Caco-2 (cell line): ENCODE data around the gene FPGS. TPM values are rescaled to one million over a fixed set of nuclear protein-coding genes. Genes with fewer than 3 reads are reported as not detected.
A peak's percentile ranks its signal among the peaks of the same experiment; 100 is the strongest.

ENCODE experiments used
- BruUV-seq: library from RNA; stranded (reverse); fragments of 400-500 nt; replicated peaks from 2 replicates; lab custom pipeline; 2021; lab: Mats Ljungman, UMichigan
- CTCF ChIA-PET: fragments of 300-600 bp; sonication (Branson Sonifier 250); formaldehyde crosslinking; loops from one replicate; lab custom pipeline; 2022; ENCODE audit warnings: antibody characterized with exemption; lab: Charles Lee
- POLR2A ChIA-PET: fragments of 300-600 bp; sonication (Branson Sonifier 250); formaldehyde crosslinking; loops from one replicate; lab custom pipeline; 2022; ENCODE audit warnings: antibody characterized with exemption; lab: Charles Lee
- DNase-seq, 2 experiments: peaks; one replicate each; pipeline versions ENCODE4 v3.0.0 to v3.0.0-alpha.2; 2020 to 2022
- H3K27me3 ChIP-seq: replicated peaks from 2 replicates; pipeline ENCODE4 v1.6.0; 2011; ENCODE audit warnings: low read length; ENCODE audit not compliant: control insufficient read depth, insufficient read depth
- H3K36me3 ChIP-seq: 2 replicates; pipeline ENCODE4 v1.5.1; 2011; ENCODE audit warnings: low read length; ENCODE audit not compliant: control insufficient read depth, insufficient read depth
- H3K4me1 ChIP-seq: fragments of 250-450 bp; sonication (Bioruptor Pico); 2 replicates; pipeline ENCODE4 v1.5.1; 2020; ENCODE audit warnings: mild to moderate bottlenecking
- H3K4me3 ChIP-seq: 2 replicates; pipeline ENCODE4 v1.5.1; 2011; ENCODE audit warnings: low read depth, mild to moderate bottlenecking, control low read depth, low read length
- H3K9me3 ChIP-seq: fragments of 250-450 bp; sonication (Bioruptor Pico); 2 replicates; pipeline ENCODE4 v1.5.1; 2020; ENCODE audit warnings: mild to moderate bottlenecking, moderate library complexity
- H3K27ac Mint-ChIP-seq: one replicate; pipeline ENCODE4 v1.8.0; 2022; ENCODE audit warnings: mixed read lengths; ENCODE audit not compliant: unreplicated experiment
- H3K27me3 Mint-ChIP-seq: one replicate; pipeline ENCODE4 v1.8.0; 2022; ENCODE audit warnings: mixed read lengths; ENCODE audit not compliant: insufficient read depth, unreplicated experiment
- H3K36me3 Mint-ChIP-seq: one replicate; pipeline ENCODE4 v1.8.0; 2022; ENCODE audit warnings: mild to moderate bottlenecking, mixed read lengths; ENCODE audit not compliant: insufficient read depth, unreplicated experiment
- H3K4me1 Mint-ChIP-seq: one replicate; pipeline ENCODE4 v1.8.0; 2022; ENCODE audit warnings: low read depth, mixed read lengths; ENCODE audit not compliant: unreplicated experiment
- H3K4me3 Mint-ChIP-seq: one replicate; pipeline ENCODE4 v1.8.0; 2022; ENCODE audit warnings: mild to moderate bottlenecking, moderate library complexity, mixed read lengths; ENCODE audit not compliant: unreplicated experiment
- H3K9me3 Mint-ChIP-seq: one replicate; pipeline ENCODE4 v1.8.0; 2022; ENCODE audit warnings: mixed read lengths; ENCODE audit not compliant: unreplicated experiment
- CTCF ChIP-seq, 2 experiments: fragments of 200-600 bp in 1 of 2; IDR thresholded peaks; 1 replicate in 1 of 2; 2 replicates in 1 of 2; pipeline versions ENCODE4 v1.5.1 to v1.8.0; 2011 to 2022; ENCODE audit warnings: antibody characterized with exemption in 1 of 2, control low read depth in 1 of 2, inconsistent platforms in 1 of 2, low read depth in 1 of 2, low read length in 1 of 2, mild to moderate bottlenecking in 1 of 2, moderate library complexity in 1 of 2; ENCODE audit not compliant: insufficient read depth in 1 of 2, severe bottlenecking in 1 of 2, unreplicated experiment in 1 of 2
- intact Hi-C: fragments of 100-400 bp; cut with micrococcal nuclease; formaldehyde crosslinking; loops from one replicate; pipeline ENCODE4 v1.10.0; 2022; ENCODE audit not compliant: unreplicated experiment
- total RNA-seq: library from RNA; stranded (reverse); gene quantifications from 2 replicates; pipeline ENCODE4 v1.2.3, GENCODE V29; 2022

FPGS gene
- total RNA-seq, 1 experiment from 2014 or later = 54.4 TPM

GRCh38 chr9:127786773-127787104 lies 15.9 kb upstream of the FPGS start:
- Mint-ChIP-seq H3K36me3 (peaks cover 61% of the 10 kb centered on the region), H3K4me1 (no peaks in the 10 kb centered on the region), H3K27me3 (no peaks in the 10 kb centered on the region), H3K27ac (peak overlapping the region; percentile 90), H3K9me3 (no peaks in the 10 kb centered on the region), H3K4me3 (peak overlapping the region; percentile 98)
- TF ChIP-seq CTCF (IDR thresholded peaks at IDR 0.05; ENCODE audit: insufficient read depth in 1 of 2, low read depth in 1 of 2, low read length in 1 of 2, severe bottlenecking in 1 of 2, unreplicated experiment in 1 of 2) = peak in 1 of 2 experiments; percentile 11
- ChIA-PET CTCF (no interaction called here), POLR2A (no interaction called here)
- intact Hi-C loops = loop anchor here (1.0 to 10.0 kb wide), 3 partner anchors 84 to 282 kb away; partner anchors contain the start of gene ST6GALNAC4
- peak overlapping the region; percentile 94 for H3K4me3 ChIP-seq
- H3K9me3 ChIP-seq = no peaks in the 10 kb centered on the region
- H3K4me1 ChIP-seq = no peaks in the 10 kb centered on the region
- H3K27me3 ChIP-seq = no peaks in the 10 kb centered on the region
- BruUV-seq = no TSS peak
- no peak for DNase-seq
- peaks cover 8% of the 10 kb centered on the region for H3K36me3 ChIP-seq

GRCh38 chr9:127788337-127789011 lies 14.2 kb upstream of the FPGS start:
- Histone ChIP-seq H3K4me1 (no peaks in the 10 kb centered on the region), H3K9me3 (no peaks in the 10 kb centered on the region), H3K36me3 (peaks cover 9% of the 10 kb centered on the region), H3K27me3 (no peaks in the 10 kb centered on the region), H3K4me3 (no peak overlapping the region)
- ChIA-PET POLR2A (no interaction called here), CTCF (no interaction called here)
- Mint-ChIP-seq H3K4me3 (no peak overlapping the region), H3K4me1 (no peaks in the 10 kb centered on the region), H3K27me3 (no peaks in the 10 kb centered on the region), H3K9me3 (no peaks in the 10 kb centered on the region), H3K36me3 (peaks cover 78% of the 10 kb centered on the region), H3K27ac (no peak overlapping the region)
- DNase-seq = no peak
- intact Hi-C loops = loop anchor here (5.0 to 10.0 kb wide), 2 partner anchors 129 to 284 kb away; partner anchors contain the start of gene ST6GALNAC4
- TF ChIP-seq CTCF (IDR thresholded peaks at IDR 0.05; ENCODE audit: insufficient read depth in 1 of 2, low read depth in 1 of 2, low read length in 1 of 2, severe bottlenecking in 1 of 2, unreplicated experiment in 1 of 2) = no peak
- BruUV-seq = no TSS peak

- H3K4me1 Mint-ChIP-seq = no peaks in the 10 kb centered on the region
- BruUV-seq = no TSS peak
- no peaks in the 10 kb centered on the region for H3K9me3 Mint-ChIP-seq
- Histone ChIP-seq H3K4me1 (no peaks in the 10 kb centered on the region), H3K4me3 (no peak overlapping the region), H3K36me3 (peaks cover 9% of the 10 kb centered on the region), H3K9me3 (no peaks in the 10 kb centered on the region), H3K27me3 (no peaks in the 10 kb centered on the region)
- H3K4me3 Mint-ChIP-seq = no peak overlapping the region
- H3K36me3 Mint-ChIP-seq = peaks cover 85% of the 10 kb centered on the region
- intact Hi-C loops = loop anchor here (5.0 to 10.0 kb wide), 2 partner anchors 128 to 284 kb away; partner anchors contain the start of gene ST6GALNAC4
- ChIA-PET CTCF (no interaction called here), POLR2A (no interaction called here)
- no peaks in the 10 kb centered on the region for H3K27me3 Mint-ChIP-seq
- TF ChIP-seq CTCF (IDR thresholded peaks at IDR 0.05; ENCODE audit: insufficient read depth in 1 of 2, low read depth in 1 of 2, low read length in 1 of 2, severe bottlenecking in 1 of 2, unreplicated experiment in 1 of 2) = no peak
- DNase-seq = no peak
- H3K27ac Mint-ChIP-seq = no peak overlapping the region
Measured at GRCh38 chr9:127789179-127789578, 13.5 kb upstream of the FPGS start.
